Esophagus squamous epithelium (tissue), 5 donors: Measurements from ENCODE around the gene CD164L2. TPM values are rescaled to one million over a fixed set of nuclear protein-coding genes. Genes with fewer than 3 reads are reported as not detected.

Source experiments
- DNase-seq: peaks from one replicate; lab custom pipeline; 2025; lab: John Stamatoyannopoulos, UW
- H3K27ac ChIP-seq, 4 donors: fragments of 200-600 bp; sonication (generic); one replicate each; pipeline ENCODE4 v1.5.1; 2016 to 2019; ENCODE audit warnings: mild to moderate bottlenecking in 1 of 4
- H3K27me3 ChIP-seq, 4 donors: fragments of 200-600 bp; sonication (generic); 1 replicate in 3 of 4; 2 replicates in 1 of 4; pipeline versions ENCODE4 v1.5.1 to v1.6.0; 2017 to 2021; ENCODE audit warnings: antibody characterized with exemption in 1 of 4
- H3K36me3 ChIP-seq, 3 donors: fragments of 200-600 bp; sonication (generic); one replicate each; pipeline ENCODE4 v1.5.1; 2016 to 2019
- H3K4me1 ChIP-seq, 3 donors: fragments of 200-600 bp; sonication (generic); one replicate each; pipeline ENCODE4 v1.5.1; 2017 to 2019
- H3K4me3 ChIP-seq, 4 donors: fragments of 200-600 bp; sonication (generic); 1 replicate in 3 of 4; 2 replicates in 1 of 4; pipeline ENCODE4 v1.5.1; 2016 to 2019; ENCODE audit warnings: mild to moderate bottlenecking in 2 of 4, moderate library complexity in 1 of 4
- H3K9me3 ChIP-seq, 3 donors: fragments of 200-600 bp; sonication (generic); one replicate each; pipeline ENCODE4 v1.5.1; 2016 to 2019
- CTCF ChIP-seq, 6 experiments: fragments of 450-650 bp in 4 of 6; fragments of 200-600 bp in 2 of 6; sonication (generic) in 2 of 6; IDR thresholded peaks; one replicate each; pipeline ENCODE4 v1.5.1; 2016 to 2019; ENCODE audit warnings: antibody characterized with exemption in 6 of 6, mild to moderate bottlenecking in 4 of 6, moderate library complexity in 4 of 6
- POLR2A ChIP-seq, 4 donors: fragments of 450-650 bp; IDR thresholded peaks; one replicate each; pipeline ENCODE4 v1.6.1; 2017; ENCODE audit warnings: antibody characterized with exemption in 4 of 4, mild to moderate bottlenecking in 4 of 4, moderate library complexity in 3 of 4
- WGBS, 2 donors: methylation state at CpG; one replicate each; pipeline ENCODE4 v1.1.5; 2018; 5-methylcytosine and 5-hydroxymethylcytosine counted together
- intact Hi-C: fragments of 100-400 bp; cut with DNase I; formaldehyde crosslinking; loops from one replicate; pipeline ENCODE4 v1.15.0; 2022
- total RNA-seq, 4 donors: library from RNA; depleted of rRNA; stranded (reverse); fragments of >200 nt; gene quantifications; one replicate each; pipeline ENCODE4 v1.1.0, GENCODE V29; 2016
- donor health status: DM: yes; HTN: yes; CAD: no.

CD164L2 gene
- total RNA-seq, 4 donors from 2014 or later = 4.8 to 15.4 (median 6.5) TPM

- WGBS, 2 donors = 73 to 83% methylated on average over 1 to 2 of the region's 4 CpGs
- no peaks in the 10 kb centered on the region for H3K27me3 ChIP-seq
- TF ChIP-seq CTCF (IDR thresholded peaks at IDR 0.05) = no peak
- no peak for TF ChIP-seq POLR2A (IDR thresholded peaks at IDR 0.05)
- no peak overlapping the region for H3K4me3 ChIP-seq
- H3K36me3 ChIP-seq = no peaks in the 10 kb centered on the region
- H3K9me3 ChIP-seq = no peaks in the 10 kb centered on the region
- intact Hi-C loops = loop anchor here (10.0 kb wide), 1 partner anchor 266 kb away; no protein-coding TSS in a partner anchor
- no peak for DNase-seq
- peaks cover 24 to 83% (median 30%) of the 10 kb centered on the region in 3 donors for H3K4me1 ChIP-seq
- H3K27ac ChIP-seq = no peak overlapping the region
Observed at GRCh38 chr1:27398405-27399149, 15.4 kb upstream of the CD164L2 start.

GRCh38 chr1:27397749-27398148 lies 14.6 kb upstream of the CD164L2 start:
- H3K4me1 ChIP-seq = peaks cover 17 to 80% (median 24%) of the 10 kb centered on the region in 3 donors
- H3K36me3 ChIP-seq = no peaks in the 10 kb centered on the region
- intact Hi-C loops = loop anchor here (10.0 kb wide), 1 partner anchor 267 kb away; no protein-coding TSS in a partner anchor
- no peaks in the 10 kb centered on the region for H3K27me3 ChIP-seq
- no peak for DNase-seq
- no peaks in the 10 kb centered on the region for H3K9me3 ChIP-seq
- no peak overlapping the region for H3K4me3 ChIP-seq
- TF ChIP-seq POLR2A (IDR thresholded peaks at IDR 0.05) = no peak
- no peak for TF ChIP-seq CTCF (IDR thresholded peaks at IDR 0.05)
- H3K27ac ChIP-seq = no peak overlapping the region
- 58 to 69% methylated on average over 4 to 7 of the region's 7 CpGs for WGBS, 2 donors

GRCh38 chr1:27397110-27397509 lies 14.0 kb upstream of the CD164L2 start:
- Histone ChIP-seq H3K9me3 (no peaks in the 10 kb centered on the region), H3K4me1 (peaks cover 13 to 80% (median 21%) of the 10 kb centered on the region in 3 donors), H3K27ac (no peak overlapping the region), H3K36me3 (no peaks in the 10 kb centered on the region), H3K4me3 (no peak overlapping the region), H3K27me3 (no peaks in the 10 kb centered on the region)
- intact Hi-C loops = loop anchor here (10.0 kb wide), 1 partner anchor 268 kb away; no protein-coding TSS in a partner anchor
- WGBS, 2 donors = 53 to 61% methylated on average over 3 of the region's 3 CpGs
- DNase-seq = no peak
- TF ChIP-seq POLR2A (IDR thresholded peaks at IDR 0.05) = no peak
- TF ChIP-seq CTCF (IDR thresholded peaks at IDR 0.05) = no peak

GRCh38 chr1:27395441-27396195 lies 12.5 kb upstream of the CD164L2 start:
- TF ChIP-seq POLR2A (IDR thresholded peaks at IDR 0.05) = no peak
- peak; percentile 96 to 99 (median 97) for TF ChIP-seq CTCF (IDR thresholded peaks at IDR 0.05)
- Histone ChIP-seq H3K36me3 (no peaks in the 10 kb centered on the region), H3K4me1 (peaks cover 19 to 78% (median 19%) of the 10 kb centered on the region in 3 donors), H3K27me3 (no peaks in the 10 kb centered on the region), H3K9me3 (no peaks in the 10 kb centered on the region), H3K4me3 (no peak overlapping the region), H3K27ac (peak overlapping the region in 1 of 4 donors; percentile 22)
- DNase-seq = no peak
- 2 to 3% methylated on average over 8 to 9 of the region's 10 CpGs for whole genome bisulfite sequencing, 2 donors
- intact Hi-C loops = loop anchor here (10.0 kb wide), 1 partner anchor 269 kb away; no protein-coding TSS in a partner anchor
